Epidermal melanocyte (primary cell): ENCODE results near the gene AGXT.

Experiments used
- DNase-seq: peaks from one replicate; pipeline ENCODE4 v3.0.0; 2011; ENCODE audit warnings: low spot score; ENCODE audit not compliant: insufficient read length

Gene AGXT

DNA sequence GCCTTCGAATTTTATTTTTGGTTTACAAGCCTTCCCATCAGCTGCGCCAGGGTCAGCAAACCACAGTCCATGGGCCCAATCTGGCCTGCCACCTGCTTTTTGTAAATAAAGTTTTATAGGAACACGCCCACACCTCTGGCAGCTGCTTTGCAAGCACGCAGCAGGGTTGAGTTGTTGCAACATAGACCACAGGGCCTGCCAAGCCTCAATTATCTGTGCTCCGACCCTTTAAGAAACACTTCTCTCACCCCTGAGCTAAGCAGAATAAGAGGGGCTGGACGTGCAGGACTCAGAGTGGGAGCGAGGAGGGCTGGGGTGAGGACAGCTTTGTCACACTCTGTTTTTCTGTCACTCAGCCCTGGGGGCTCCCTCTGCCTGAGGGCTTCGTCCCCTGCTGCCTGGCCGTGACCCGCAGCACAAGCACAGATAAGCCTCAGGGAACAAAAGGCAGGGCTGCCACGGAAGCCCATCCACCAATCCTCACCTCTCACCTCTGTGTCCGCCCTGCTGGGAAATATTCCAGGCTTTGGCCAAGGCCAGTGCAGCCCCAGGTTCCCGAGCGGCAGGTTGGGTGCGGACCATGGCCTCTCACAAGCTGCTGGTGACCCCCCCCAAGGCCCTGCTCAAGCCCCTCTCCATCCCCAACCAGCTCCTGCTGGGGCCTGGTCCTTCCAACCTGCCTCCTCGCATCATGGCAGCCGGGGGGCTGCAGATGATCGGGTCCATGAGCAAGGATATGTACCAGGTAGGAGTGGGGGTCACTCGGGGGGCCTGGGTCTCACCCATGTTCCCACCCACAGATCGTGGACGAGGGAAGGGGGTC lies at the start of gene AGXT:
Gene AGXT, plus strand, starts transcription at position 539 of the 823 bp plus-strand sequence. Its CDS starts 42 bp downstream, at position 581.
- no peak for DNase-seq

GRCh38 chr2:240819126-240819857 lies 49.3 kb upstream of the AGXT start:
- DNase-seq, result no peak

- DNase-seq, result no peak
These were observed 48.6 kb upstream of the AGXT start, which contains the start of gene KIF1A for GRCh38 chr2:240819858-240820606. Gene KIF1A (minus strand): TSS chr2:240820219. CDS start chr2:240797752, 22,467 bp downstream.

- no peak for DNase-seq
These were observed 47.8 kb upstream of the AGXT start for GRCh38 chr2:240820607-240821428.

DNA sequence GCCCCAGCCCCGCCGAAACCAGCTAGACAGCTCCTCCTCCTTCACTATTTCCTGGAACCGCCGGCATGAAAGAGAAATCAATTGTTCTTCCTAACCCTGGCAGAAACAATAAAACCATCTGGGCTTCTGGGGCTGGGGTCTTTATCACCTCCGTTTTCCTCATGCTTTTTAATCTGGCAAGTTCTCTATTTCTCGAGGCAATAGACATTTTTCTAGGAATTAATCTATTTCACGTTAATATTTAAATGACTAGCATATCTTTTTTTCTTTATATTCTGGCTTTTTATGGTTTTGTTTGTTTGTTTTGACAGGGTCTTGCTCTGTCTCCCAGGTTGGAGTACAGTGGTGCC lies 47.2 kb upstream of the AGXT start:
- no peak for DNase-seq

DNA sequence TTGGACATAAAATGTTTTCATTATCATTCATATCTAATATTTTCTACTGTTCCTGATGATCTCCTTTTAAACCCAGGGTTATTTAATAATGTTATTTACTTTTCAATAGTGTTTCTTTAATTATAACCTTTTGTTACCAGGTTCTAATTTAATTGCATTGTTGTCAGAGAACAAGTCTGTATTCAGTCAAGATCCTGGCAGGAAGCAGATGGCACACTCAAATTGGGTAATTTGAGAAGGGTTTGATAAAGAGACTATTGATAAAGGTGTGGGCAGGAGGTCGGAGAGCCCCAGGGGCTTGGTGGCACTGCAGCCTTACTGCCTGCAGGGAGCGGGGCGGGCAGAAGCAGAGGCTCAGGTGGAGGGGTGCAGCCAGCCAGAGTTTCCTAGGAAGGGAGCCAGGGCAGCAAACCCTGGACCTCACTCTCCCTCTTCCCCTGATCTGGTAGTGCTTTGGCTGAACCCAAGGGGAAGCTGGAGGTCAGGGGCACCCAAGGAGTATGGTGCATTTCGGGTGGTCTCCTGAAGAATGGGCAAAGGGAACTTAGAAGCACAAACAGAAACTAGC lies 46.3 kb upstream of the AGXT start:
- no peak for DNase-seq

- DNase-seq, result no peak
These were observed 44.9 kb upstream of the AGXT start for GRCh38 chr2:240823449-240824336.

GRCh38 chr2:240825476-240825875 lies 43.1 kb upstream of the AGXT start:
- no peak for DNase-seq

DNA sequence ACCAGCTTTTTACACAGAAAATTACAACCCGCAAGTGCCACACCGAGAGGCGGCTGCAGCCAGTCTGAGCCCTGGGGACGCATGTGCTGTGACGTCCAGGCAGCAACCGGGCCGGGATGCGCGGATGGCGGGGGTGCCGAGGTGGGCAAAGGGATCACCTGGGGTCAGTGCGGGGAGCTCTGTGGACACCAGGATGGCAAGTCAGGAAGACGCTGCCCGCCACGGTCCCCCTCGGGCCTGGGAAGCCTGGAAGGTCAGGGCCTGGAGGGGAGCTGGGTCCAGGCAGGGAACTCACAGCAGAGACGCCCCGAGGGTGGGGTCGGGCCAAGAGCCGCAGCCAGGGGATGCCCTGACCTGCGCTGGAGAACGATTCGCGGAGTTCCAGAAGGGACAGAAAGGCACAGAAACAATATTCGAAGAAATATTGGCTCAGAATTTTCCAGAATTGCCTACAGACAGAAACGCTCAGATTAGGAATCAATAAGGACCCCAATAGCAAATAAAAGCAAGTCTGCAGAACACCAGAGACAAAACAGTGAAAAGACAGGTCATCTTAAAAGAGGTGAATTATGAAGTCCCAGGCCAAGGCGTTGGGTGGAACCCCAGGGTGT lies 36.9 kb upstream of the AGXT start:
- DNase-seq, result no peak

GRCh38 chr2:240832205-240832727 lies 36.4 kb upstream of the AGXT start:
- peak; percentile 40 for DNase-seq

DNA sequence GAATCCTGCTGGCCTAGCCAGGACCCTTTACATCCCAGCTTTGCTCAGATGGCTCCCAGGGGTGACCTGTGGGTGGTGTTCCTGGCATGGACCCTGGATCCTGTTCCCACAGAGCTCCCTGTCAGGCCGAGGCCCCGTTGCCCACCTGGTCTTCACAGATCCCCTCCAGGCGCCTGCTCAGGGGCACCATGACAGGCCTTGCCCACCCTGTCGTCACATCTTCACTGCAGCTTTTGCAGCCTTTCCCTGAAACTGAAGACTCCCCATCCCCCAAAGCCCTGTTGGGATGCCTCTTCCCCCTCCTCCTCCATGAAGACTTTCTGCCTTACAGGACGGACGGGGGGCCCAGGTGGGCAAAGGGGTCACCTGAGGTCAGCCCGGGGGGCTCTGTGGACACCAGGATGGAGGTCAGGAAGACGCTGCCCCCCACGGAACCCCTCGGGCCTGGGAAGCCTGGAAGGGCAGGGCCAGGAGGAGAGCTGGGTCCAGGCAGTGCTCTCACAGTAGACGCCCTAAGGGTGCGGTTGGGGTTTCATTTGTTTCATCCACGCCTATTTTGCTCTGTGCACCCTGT lies 35.6 kb upstream of the AGXT start:
- DNase-seq, result no peak

DNA sequence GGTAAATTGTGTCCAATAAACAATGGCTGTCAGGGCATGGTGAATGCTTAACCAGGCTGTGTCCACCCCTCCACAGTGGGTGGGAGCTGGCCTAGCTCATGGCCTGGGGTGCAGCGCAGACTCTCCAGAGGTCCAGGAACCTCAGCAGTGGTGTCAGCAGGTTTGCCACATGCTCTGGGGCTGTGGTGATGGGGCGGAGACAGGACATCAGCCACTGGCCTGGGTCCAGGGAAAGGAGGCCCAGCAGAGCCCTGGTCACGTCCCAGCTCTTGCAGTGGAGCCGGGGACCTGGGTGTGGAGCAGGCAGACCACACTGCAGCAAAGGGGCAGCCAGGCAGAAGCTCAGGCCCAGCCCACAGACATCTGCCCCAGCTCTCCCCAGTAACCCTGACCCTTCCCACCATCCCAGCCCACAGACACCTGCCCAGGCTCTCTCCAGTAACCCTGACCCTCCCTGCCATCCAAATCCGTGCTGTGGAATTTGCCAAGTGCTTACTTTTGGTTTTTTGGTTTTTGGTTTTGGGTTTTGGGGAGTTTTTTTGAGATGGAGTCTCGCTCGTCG lies 34.8 kb upstream of the AGXT start:
- DNase-seq, result no peak

DNA sequence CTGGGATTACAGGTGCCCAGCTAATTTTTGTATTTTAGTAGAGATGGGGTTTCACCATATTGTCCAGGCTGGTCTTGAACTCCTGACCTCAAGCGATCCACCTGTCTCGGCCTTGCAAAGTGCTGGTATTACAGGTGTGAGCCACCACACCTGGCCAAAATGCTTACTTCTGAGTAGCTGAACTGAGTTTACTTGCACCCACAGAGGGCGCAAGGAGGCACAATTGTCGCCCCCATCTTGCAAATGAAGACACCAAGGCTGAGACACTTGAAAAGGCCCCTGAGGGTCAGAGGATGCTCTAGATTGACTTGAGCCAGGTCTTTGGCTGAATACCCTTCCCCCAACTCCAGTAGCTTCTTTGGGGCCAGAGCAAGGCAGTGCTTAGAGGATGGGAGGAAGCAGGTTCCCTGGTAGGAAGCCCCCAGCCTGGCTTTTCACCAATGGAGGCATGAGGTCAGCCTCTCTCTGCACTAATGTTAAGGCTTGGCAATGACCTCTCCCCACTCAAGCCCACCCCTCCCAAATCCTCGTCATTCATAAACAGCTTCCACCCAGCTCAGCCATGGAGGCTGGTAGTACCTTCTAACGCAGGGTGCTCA lies 34.1 kb upstream of the AGXT start:
- DNase-seq, result no peak

DNA sequence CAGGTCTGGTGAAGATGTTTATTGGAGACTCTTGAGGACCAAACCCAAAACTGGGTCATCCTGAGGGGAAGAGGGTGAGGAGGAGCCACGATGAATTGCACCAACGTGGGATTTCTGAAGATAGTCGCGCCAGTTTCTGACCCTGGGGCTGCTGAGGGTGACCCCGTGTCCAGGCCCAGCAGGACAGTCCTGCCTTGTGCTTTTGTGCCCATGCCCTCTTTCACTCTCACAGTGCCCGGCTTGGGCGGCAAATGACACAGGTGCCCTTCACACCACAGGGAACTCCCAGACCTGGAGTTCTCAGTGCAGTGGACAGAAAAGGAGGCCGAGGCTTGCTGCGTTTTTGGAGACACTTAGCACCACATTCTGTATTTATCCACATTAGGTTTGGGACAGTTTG lies 33.1 kb upstream of the AGXT start:
- no peak for DNase-seq

DNA sequence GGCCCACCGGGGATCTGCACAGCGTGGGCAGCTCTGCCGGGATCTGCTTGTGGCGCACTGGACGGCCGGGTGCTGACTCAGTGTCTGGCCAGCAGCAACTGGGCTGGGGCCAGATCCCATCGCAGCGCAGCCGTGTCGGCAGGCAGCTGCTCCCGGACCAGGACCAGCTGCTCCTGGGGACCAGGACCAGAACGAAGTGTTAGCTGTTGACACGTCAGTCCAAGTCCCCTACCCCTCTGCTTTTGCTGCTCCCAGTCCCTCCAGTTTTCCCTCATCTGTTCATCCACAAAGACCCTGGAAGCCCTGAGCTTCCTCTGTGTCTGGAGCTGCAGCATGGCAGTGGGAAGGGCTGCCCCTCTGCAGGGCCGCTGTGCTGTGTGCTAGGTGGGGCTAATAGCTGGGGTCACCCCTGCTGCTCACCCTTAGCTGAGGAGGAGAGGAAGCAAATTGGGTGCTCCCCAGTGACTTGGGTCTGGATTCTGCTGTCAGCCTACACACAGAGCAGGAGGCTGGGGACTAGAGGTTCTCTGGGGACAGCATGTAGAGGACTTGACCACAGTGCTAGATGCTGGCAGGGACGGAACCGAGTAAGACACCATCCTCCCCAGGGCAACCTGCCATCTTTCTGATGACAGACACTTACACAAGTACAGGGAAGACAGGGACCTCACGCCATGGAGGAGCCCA lies 31.7 kb upstream of the AGXT start:
- no peak for DNase-seq

- no peak for DNase-seq
These were observed 31.0 kb upstream of the AGXT start for GRCh38 chr2:240837621-240838020.
